Esophagus muscularis mucosa (tissue), 4 donors: ENCODE data around the gene ABCC6. TPM values are rescaled to one million over a fixed set of nuclear protein-coding genes. Genes with fewer than 3 reads are reported as not detected.

Experiments used
- DNase-seq: peaks from one replicate; pipeline ENCODE4 v3.0.0-alpha.2; 2017; ENCODE audit errors: extremely low spot score
- H3K27ac ChIP-seq, 4 donors: fragments of 200-600 bp; sonication (generic); replicated peaks in 1 of 4; 1 replicate in 3 of 4; 2 replicates in 1 of 4; pipeline ENCODE4 v1.5.1; 2016 to 2019; ENCODE audit warnings: mild to moderate bottlenecking in 1 of 4
- H3K27me3 ChIP-seq, 4 donors: fragments of 200-600 bp; sonication (generic); one replicate each; pipeline versions ENCODE4 v1.5.1 to v1.6.0; 2016 to 2019
- H3K36me3 ChIP-seq, 4 donors: fragments of 200-600 bp; sonication (generic); one replicate each; pipeline ENCODE4 v1.5.1; 2016 to 2019
- H3K4me1 ChIP-seq, 4 donors: fragments of 200-600 bp; sonication (generic); one replicate each; pipeline ENCODE4 v1.5.1; 2016 to 2019
- H3K4me3 ChIP-seq, 4 donors: fragments of 200-600 bp; sonication (generic); 1 replicate in 2 of 4; 2 replicates in 2 of 4; pipeline ENCODE4 v1.5.1; 2016 to 2019; ENCODE audit warnings: mild to moderate bottlenecking in 4 of 4, moderate library complexity in 1 of 4
- H3K9me3 ChIP-seq, 4 donors: fragments of 200-600 bp; sonication (generic); 1 replicate in 3 of 4; 2 replicates in 1 of 4; pipeline ENCODE4 v1.5.1; 2016 to 2019
- CTCF ChIP-seq, 3 experiments: fragments of 200-600 bp in 2 of 3; fragments of 450-650 bp in 1 of 3; sonication (generic) in 2 of 3; IDR thresholded peaks; one replicate each; pipeline ENCODE4 v1.5.1; 2017 to 2019; ENCODE audit warnings: antibody characterized with exemption in 3 of 3, mild to moderate bottlenecking in 2 of 3, moderate library complexity in 1 of 3
- EP300 ChIP-seq: sonication (generic); formaldehyde crosslinking; IDR thresholded peaks from one replicate; pipeline ENCODE4 v1.6.1; 2017; ENCODE audit warnings: antibody characterized with exemption
- POLR2A ChIP-seq: fragments of 450-650 bp; IDR thresholded peaks from one replicate; pipeline ENCODE4 v1.6.1; 2017; ENCODE audit warnings: antibody characterized with exemption, moderate library complexity, mild to moderate bottlenecking, low read depth
- POLR2AphosphoS5 ChIP-seq, 2 donors: sonication (generic); formaldehyde crosslinking; IDR thresholded peaks; one replicate each; pipeline ENCODE4 v1.6.1; 2017; ENCODE audit warnings: antibody characterized with exemption in 2 of 2
- WGBS: methylation state at CpG from one replicate; pipeline ENCODE4 v1.1.5; 2018; 5-methylcytosine and 5-hydroxymethylcytosine counted together
- intact Hi-C: fragments of 100-400 bp; cut with DNase I; formaldehyde crosslinking; loops from one replicate; pipeline ENCODE4 v1.15.1; 2023
- total RNA-seq, 4 donors: library from RNA; depleted of rRNA; stranded (reverse); fragments of >200 nt; gene quantifications; one replicate each; pipeline versions ENCODE4 v1.1.0 to v1.2.1, GENCODE V29; 2016

The ABCC6 gene
- total RNA-seq, 4 donors from 2014 or later = 0.17 to 0.83 (median 0.36) TPM

- Histone ChIP-seq H3K4me1 (no peaks in the 10 kb centered on the region), H3K36me3 (no peaks in the 10 kb centered on the region), H3K27me3 (no peaks in the 10 kb centered on the region), H3K9me3 (peaks cover 0 to 10% (median 8%) of the 10 kb centered on the region in 4 donors), H3K4me3 (no peak overlapping the region), H3K27ac (no peak overlapping the region)
- TF ChIP-seq POLR2A (no peak), EP300 (no peak), POLR2AphosphoS5 (IDR thresholded peaks at IDR 0.05) (no peak), CTCF (IDR thresholded peaks at IDR 0.05) (no peak)
- WGBS = 74% methylated on average over 3 of the region's 3 CpGs
- intact Hi-C loops = no loop called here
- DNase-seq = no peak
These were observed 64.4 kb downstream of the ABCC6 start for GRCh38 chr16:16158741-16159374.

- TF ChIP-seq CTCF (IDR thresholded peaks at IDR 0.05) (no peak), POLR2A (no peak), POLR2AphosphoS5 (IDR thresholded peaks at IDR 0.05) (no peak), EP300 (no peak)
- DNase-seq = no peak
- WGBS = 80% methylated on average over 4 of the region's 4 CpGs
- intact Hi-C loops = no loop called here
- no peaks in the 10 kb centered on the region for H3K4me1 ChIP-seq
- no peak overlapping the region for H3K4me3 ChIP-seq
- H3K27ac ChIP-seq = no peak overlapping the region
- peaks cover 0 to 10% (median 8%) of the 10 kb centered on the region in 4 donors for H3K9me3 ChIP-seq
- no peaks in the 10 kb centered on the region for H3K27me3 ChIP-seq
- H3K36me3 ChIP-seq = no peaks in the 10 kb centered on the region
These were observed 65.1 kb downstream of the ABCC6 start for GRCh38 chr16:16158082-16158658.

- Histone ChIP-seq H3K4me3 (no peak overlapping the region), H3K27me3 (no peaks in the 10 kb centered on the region), H3K36me3 (no peaks in the 10 kb centered on the region), H3K27ac (no peak overlapping the region), H3K4me1 (no peaks in the 10 kb centered on the region), H3K9me3 (peaks cover 0 to 10% (median 8%) of the 10 kb centered on the region in 4 donors)
- TF ChIP-seq CTCF (IDR thresholded peaks at IDR 0.05) (no peak), POLR2AphosphoS5 (IDR thresholded peaks at IDR 0.05) (no peak), EP300 (no peak), POLR2A (no peak)
- 80% methylated on average over 1 of the region's 1 CpG for WGBS
- no peak for DNase-seq
- intact Hi-C loops = no loop called here
These were observed 66.1 kb downstream of the ABCC6 start for GRCh38 chr16:16157166-16157565.

- TF ChIP-seq POLR2A (no peak), EP300 (no peak), CTCF (IDR thresholded peaks at IDR 0.05) (no peak), POLR2AphosphoS5 (IDR thresholded peaks at IDR 0.05) (no peak)
- peaks cover 9 to 16% (median 16%) of the 10 kb centered on the region in 4 donors for H3K4me1 ChIP-seq
- peaks cover 0 to 10% (median 8%) of the 10 kb centered on the region in 4 donors for H3K9me3 ChIP-seq
- no peaks in the 10 kb centered on the region for H3K36me3 ChIP-seq
- no peaks in the 10 kb centered on the region for H3K27me3 ChIP-seq
- intact Hi-C loops = no loop called here
- 91% methylated on average over 3 of the region's 3 CpGs for WGBS
- no peak for DNase-seq
- no peak overlapping the region for H3K27ac ChIP-seq
- H3K4me3 ChIP-seq = no peak overlapping the region
These were observed 68.1 kb downstream of the ABCC6 start for GRCh38 chr16:16155234-16155633.
